ENCODE measurements around the gene PON2.

Gene PON2

GRCh38 chr7:95365151-95365550, 69.7 kb downstream of the PON2 start:
- no peak overlapping the region for H3K18ac ChIP-seq (ENCODE audit: low read length)
- no peak overlapping the region for H4K8ac ChIP-seq (ENCODE audit: low read depth, low read length)
- H3K14ac ChIP-seq (ENCODE audit: low read length), result no peak overlapping the region
- no peak overlapping the region for H2BK15ac ChIP-seq (ENCODE audit: low read length)
- peaks cover 0 to 3% of the 10 kb centered on the region in 2 donors for H3K9me3 ChIP-seq (replicated peaks in 1 of 2; ENCODE audit: control insufficient read depth in 2 of 2, insufficient read depth in 1 of 2, low read depth in 1 of 2, low read length in 2 of 2)
- no peak overlapping the region for H3K27ac ChIP-seq (replicated peaks; ENCODE audit: low read length)
- H3K4me3 ChIP-seq (ENCODE audit: low read length in 2 of 2), result no peak overlapping the region
- no CpG with 5 or more reads among the region's 1 CpG for WGBS, 2 donors (ENCODE audit: extremely low coverage in 2 of 2, insufficient read length in 2 of 2, insufficient replicate concordance in 1 of 2)
- no peak overlapping the region for H2AK5ac ChIP-seq (ENCODE audit: low read depth, low read length)
- no peak overlapping the region for H3K4me2 ChIP-seq (ENCODE audit: insufficient read depth, low read length, poor library complexity, severe bottlenecking)
- no peak overlapping the region for H2BK5ac ChIP-seq (ENCODE audit: low read length)
- no peak overlapping the region for H3K9ac ChIP-seq (ENCODE audit: low read depth, low read length, poor library complexity)
- no peak for DNase-seq (ENCODE audit: low spot score)
- H4K91ac ChIP-seq (ENCODE audit: low read depth, low read length, poor library complexity), result no peak overlapping the region
- H3K36me3 ChIP-seq (replicated peaks in 1 of 2; ENCODE audit: control insufficient read depth in 2 of 2, insufficient read depth in 2 of 2, low read length in 2 of 2), result no peaks in the 10 kb centered on the region
- H3K4me1 ChIP-seq (ENCODE audit: control insufficient read depth in 2 of 2, insufficient read depth in 1 of 2, low read depth in 1 of 2, low read length in 2 of 2), result no peaks in the 10 kb centered on the region
- no peak overlapping the region for H3K4ac ChIP-seq (ENCODE audit: low read length)
- H2AFZ ChIP-seq (ENCODE audit: low read length), result no peak overlapping the region
- H3K79me1 ChIP-seq (ENCODE audit: low read depth, low read length), result no peaks in the 10 kb centered on the region
- no peaks in the 10 kb centered on the region for H3K27me3 ChIP-seq (ENCODE audit: control insufficient read depth in 3 of 3, insufficient read depth in 3 of 3, low read depth in 1 of 3, low read length in 3 of 3)
- H2BK12ac ChIP-seq (ENCODE audit: low read length), result no peak overlapping the region
- H3K23ac ChIP-seq (ENCODE audit: low read depth, low read length, poor library complexity), result no peak overlapping the region
- no peak overlapping the region for H2BK120ac ChIP-seq (ENCODE audit: low read depth, low read length)

DNA sequence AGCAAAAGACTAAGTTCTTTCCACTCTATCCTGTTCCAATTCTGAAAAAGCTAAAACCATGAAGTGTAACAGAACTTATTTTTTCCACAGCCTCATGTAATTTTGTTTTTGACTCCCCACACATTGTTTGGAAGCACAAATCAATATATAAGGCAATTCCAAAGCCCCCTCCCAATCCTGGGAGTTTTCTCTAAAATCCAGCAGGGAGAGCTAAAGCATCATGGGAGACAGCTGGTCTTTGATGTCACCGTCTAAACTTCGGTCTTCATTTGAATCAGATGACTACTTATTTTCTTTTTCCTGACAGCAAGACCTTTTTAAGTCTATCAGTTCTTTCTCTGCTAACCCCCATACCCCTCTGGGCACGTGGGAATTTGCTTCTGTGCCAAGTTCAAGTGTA, 77.2 kb downstream of the PON2 start:
- H3K18ac ChIP-seq (ENCODE audit: low read length), result no peak overlapping the region
- no CpG with 5 or more reads among the region's 3 CpGs for WGBS, 2 donors (ENCODE audit: extremely low coverage in 2 of 2, insufficient read length in 2 of 2, insufficient replicate concordance in 1 of 2)
- H3K27me3 ChIP-seq (ENCODE audit: control insufficient read depth in 3 of 3, insufficient read depth in 3 of 3, low read depth in 1 of 3, low read length in 3 of 3), result no peaks in the 10 kb centered on the region
- no peak overlapping the region for H2BK120ac ChIP-seq (ENCODE audit: low read depth, low read length)
- no peak overlapping the region for H3K4me2 ChIP-seq (ENCODE audit: insufficient read depth, low read length, poor library complexity, severe bottlenecking)
- no peak overlapping the region for H3K23ac ChIP-seq (ENCODE audit: low read depth, low read length, poor library complexity)
- H3K27ac ChIP-seq (replicated peaks; ENCODE audit: low read length), result no peak overlapping the region
- no peak overlapping the region for H2BK5ac ChIP-seq (ENCODE audit: low read length)
- H4K91ac ChIP-seq (ENCODE audit: low read depth, low read length, poor library complexity), result no peak overlapping the region
- no peak overlapping the region for H3K4ac ChIP-seq (ENCODE audit: low read length)
- no peak overlapping the region for H2BK15ac ChIP-seq (ENCODE audit: low read length)
- peak overlapping the region; percentile 72 for H2AFZ ChIP-seq (ENCODE audit: low read length)
- no peak overlapping the region for H3K4me3 ChIP-seq (ENCODE audit: low read length in 2 of 2)
- no peak overlapping the region for H2AK5ac ChIP-seq (ENCODE audit: low read depth, low read length)
- H3K4me1 ChIP-seq (ENCODE audit: control insufficient read depth in 2 of 2, insufficient read depth in 1 of 2, low read depth in 1 of 2, low read length in 2 of 2), result no peaks in the 10 kb centered on the region
- peaks cover 0 to 7% of the 10 kb centered on the region in 2 donors for H3K9me3 ChIP-seq (replicated peaks in 1 of 2; ENCODE audit: control insufficient read depth in 2 of 2, insufficient read depth in 1 of 2, low read depth in 1 of 2, low read length in 2 of 2)
- H2BK12ac ChIP-seq (ENCODE audit: low read length), result no peak overlapping the region
- H3K14ac ChIP-seq (ENCODE audit: low read length), result no peak overlapping the region
- no peak overlapping the region for H4K8ac ChIP-seq (ENCODE audit: low read depth, low read length)
- no peak for DNase-seq (ENCODE audit: low spot score)
- no peaks in the 10 kb centered on the region for H3K36me3 ChIP-seq (replicated peaks in 1 of 2; ENCODE audit: control insufficient read depth in 2 of 2, insufficient read depth in 2 of 2, low read length in 2 of 2)
- H3K9ac ChIP-seq (ENCODE audit: low read depth, low read length, poor library complexity), result no peak overlapping the region
- no peaks in the 10 kb centered on the region for H3K79me1 ChIP-seq (ENCODE audit: low read depth, low read length)
